Skeletal muscle satellite cell (primary cell): ENCODE data around the gene CLEC4F. TPM values are rescaled to one million over a fixed set of nuclear protein-coding genes. Genes with fewer than 3 reads are reported as not detected.

Experiments
- H3K27me3 ChIP-seq: 2 replicates; pipeline ENCODE4 v1.7.0; 2013; ENCODE audit warnings: low read length; ENCODE audit not compliant: control insufficient read depth, insufficient read depth
- H3K36me3 ChIP-seq: 2 replicates; pipeline ENCODE4 v1.7.0; 2013; ENCODE audit warnings: mild to moderate bottlenecking, control low read depth, low read length; ENCODE audit not compliant: insufficient read depth
- H3K4me1 ChIP-seq: 2 replicates; pipeline ENCODE4 v1.7.0; 2013; ENCODE audit warnings: low read length; ENCODE audit not compliant: control insufficient read depth, insufficient read depth
- H3K4me2 ChIP-seq: 2 replicates; pipeline ENCODE4 v1.7.0; 2013; ENCODE audit warnings: mild to moderate bottlenecking, low read length
- H3K4me3 ChIP-seq: 2 replicates; pipeline ENCODE4 v1.7.0; 2013; ENCODE audit warnings: low read length
- H3K9ac ChIP-seq: 2 replicates; pipeline ENCODE4 v1.7.0; 2013; ENCODE audit warnings: mild to moderate bottlenecking, low read depth, low read length, moderate library complexity
- H3K9me3 ChIP-seq: replicated peaks from 2 replicates; pipeline ENCODE4 v1.7.0; 2013; ENCODE audit warnings: mild to moderate bottlenecking, control low read depth, low read length
- total RNA-seq: library from RNA; depleted of rRNA; stranded (reverse); fragments of >200 nt; gene quantifications from 2 replicates; pipeline ENCODE4 v1.2.3, GENCODE V29; 2012; rRNA removed

CLEC4F gene
- not detected in 2 replicates for total RNA-seq

GRCh38 chr2:70820499-70820898 lies at the start of gene CLEC4F:
TSS of gene CLEC4F (minus strand) at chr2:70820599. CDS start at chr2:70820523, 76 bp downstream.
- Histone ChIP-seq H3K9ac (no peak within 1 kb of the TSS), H3K36me3 (no peaks in the 10 kb centered on the region), H3K4me2 (no peak within 1 kb of the TSS), H3K9me3 (no peaks in the 10 kb centered on the region), H3K4me1 (no peaks in the 10 kb centered on the region), H3K4me3 (no peak within 1 kb of the TSS), H3K27me3 (peaks cover 37% of the 10 kb centered on the region)

DNA sequence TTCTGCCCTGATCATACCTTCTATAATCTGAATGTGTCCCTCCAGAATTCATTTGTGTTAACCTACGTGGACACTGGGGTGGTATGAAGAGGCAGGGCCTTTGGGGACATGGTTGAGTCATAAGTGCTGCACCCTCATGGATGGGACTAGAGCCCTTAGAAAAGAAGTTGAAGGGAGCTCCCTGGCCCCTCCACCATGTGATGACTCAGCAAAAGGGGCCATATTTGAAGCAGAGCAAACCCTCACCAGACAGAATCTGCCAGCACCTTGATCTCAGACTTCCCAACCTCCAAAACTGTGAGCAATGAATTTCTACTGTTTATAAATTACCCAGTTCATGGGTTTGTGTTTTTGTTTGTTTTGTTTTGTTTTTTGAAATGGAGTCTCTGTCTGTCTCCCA lies 48.6 kb upstream of the CLEC4F start:
- no peaks in the 10 kb centered on the region for H3K4me1 ChIP-seq
- no peaks in the 10 kb centered on the region for H3K9me3 ChIP-seq
- H3K4me3 ChIP-seq: no peak overlapping the region
- H3K4me2 ChIP-seq: no peak overlapping the region
- no peaks in the 10 kb centered on the region for H3K36me3 ChIP-seq
- H3K27me3 ChIP-seq: peaks cover 33% of the 10 kb centered on the region
- no peak overlapping the region for H3K9ac ChIP-seq

DNA sequence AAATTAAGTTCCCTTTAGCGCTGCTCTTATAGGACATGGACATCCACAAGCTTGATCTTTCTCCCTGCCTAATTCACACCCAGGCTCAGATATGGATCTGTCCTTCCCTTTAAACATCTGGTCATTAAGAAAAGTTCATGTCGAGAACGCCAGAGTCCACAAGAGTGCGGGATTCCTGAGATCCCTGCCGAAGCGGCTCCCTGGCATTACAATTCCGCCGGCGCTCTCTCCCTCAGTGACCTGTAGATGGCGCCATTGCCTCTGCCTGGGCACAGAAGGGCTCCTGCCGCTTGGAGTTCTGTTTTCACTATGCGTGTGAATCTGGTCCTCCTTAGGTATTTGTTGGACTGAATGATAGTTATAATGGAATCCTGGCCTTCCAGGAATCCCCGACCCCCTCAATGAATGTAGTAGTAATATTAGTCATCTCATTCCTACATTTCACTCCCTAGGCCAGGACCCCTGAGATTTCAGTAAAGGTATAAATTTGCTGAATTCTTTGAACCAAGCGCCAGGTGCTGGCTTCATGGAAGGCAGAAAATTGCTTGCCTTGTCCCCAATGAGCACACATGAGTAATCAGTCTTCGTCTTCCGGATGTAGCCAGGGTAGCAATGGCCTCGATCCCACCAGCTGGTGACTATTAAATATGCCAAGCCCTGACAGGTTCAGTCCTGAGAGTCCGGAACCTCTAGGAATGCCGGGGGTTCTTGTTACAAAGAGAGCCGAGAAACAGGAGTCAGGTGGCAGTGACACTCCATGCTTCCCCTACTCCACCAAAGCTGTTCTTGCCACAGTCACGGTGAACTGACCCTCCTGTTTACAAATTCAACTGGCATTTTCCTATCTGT lies 41.6 kb upstream of the CLEC4F start:
- Histone ChIP-seq H3K4me1 (no peaks in the 10 kb centered on the region), H3K4me2 (peak overlapping the region; percentile 47), H3K9me3 (no peaks in the 10 kb centered on the region), H3K9ac (no peak overlapping the region), H3K36me3 (no peaks in the 10 kb centered on the region), H3K27me3 (peaks cover 61% of the 10 kb centered on the region), H3K4me3 (no peak overlapping the region)

DNA sequence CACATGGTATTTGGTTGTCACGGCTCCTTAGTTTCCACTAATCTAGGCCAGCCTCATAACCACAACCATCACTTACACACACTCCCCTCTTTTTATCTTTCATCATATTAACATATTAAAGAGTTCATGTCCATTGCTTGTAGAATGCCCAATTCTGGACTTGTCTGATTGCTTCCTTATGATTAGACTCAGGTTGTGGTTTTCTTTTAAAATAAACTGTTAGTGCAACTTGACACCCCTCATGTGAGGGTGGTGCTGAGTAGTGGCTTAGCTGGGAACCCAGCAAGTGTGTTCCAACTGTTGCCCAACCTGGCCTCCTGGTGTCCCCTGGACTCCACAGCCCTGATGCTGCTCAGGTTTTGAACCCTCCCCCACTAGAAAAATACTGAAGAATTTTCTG lies 35.3 kb upstream of the CLEC4F start:
- Histone ChIP-seq H3K9me3 (no peaks in the 10 kb centered on the region), H3K9ac (no peak overlapping the region), H3K4me2 (no peak overlapping the region), H3K27me3 (peaks cover 47% of the 10 kb centered on the region), H3K4me1 (no peaks in the 10 kb centered on the region), H3K4me3 (no peak overlapping the region), H3K36me3 (no peaks in the 10 kb centered on the region)

- no peaks in the 10 kb centered on the region for H3K4me1 ChIP-seq
- H3K36me3 ChIP-seq: no peaks in the 10 kb centered on the region
- peaks cover 37% of the 10 kb centered on the region for H3K27me3 ChIP-seq
Measured at GRCh38 chr2:70854411-70854810, 34.0 kb upstream of the CLEC4F start.

GRCh38 chr2:70852824-70853223 lies 32.4 kb upstream of the CLEC4F start:
- peaks cover 33% of the 10 kb centered on the region for H3K27me3 ChIP-seq
- no peaks in the 10 kb centered on the region for H3K36me3 ChIP-seq
- H3K9ac ChIP-seq: no peak overlapping the region
- H3K4me2 ChIP-seq: no peak overlapping the region
- H3K4me3 ChIP-seq: no peak overlapping the region
- H3K4me1 ChIP-seq: no peaks in the 10 kb centered on the region
- no peaks in the 10 kb centered on the region for H3K9me3 ChIP-seq

More at GRCh38 chr2:70854411-70854810, 34.0 kb upstream of the CLEC4F start:
- Histone ChIP-seq H3K9me3 (no peaks in the 10 kb centered on the region), H3K4me3 (no peak overlapping the region), H3K4me2 (no peak overlapping the region), H3K9ac (no peak overlapping the region)

DNA sequence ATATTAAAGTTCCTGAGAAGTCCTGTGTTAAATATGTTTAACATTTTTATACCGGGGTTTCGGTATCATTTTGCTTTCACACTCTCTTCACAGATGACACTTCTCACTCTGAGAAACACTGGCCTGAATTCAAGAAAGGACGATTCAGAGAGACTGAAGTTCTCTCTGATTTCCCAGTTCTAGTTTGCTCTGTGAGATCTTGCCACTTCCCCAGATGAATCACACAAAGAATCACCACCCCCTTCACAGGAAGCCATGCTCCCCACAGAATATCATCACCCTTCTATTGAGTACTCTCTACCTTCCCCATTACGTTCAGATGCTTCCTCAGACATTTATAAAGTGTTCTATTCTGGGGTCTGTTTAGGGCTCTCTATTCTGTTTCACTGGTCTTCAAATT lies 31.3 kb upstream of the CLEC4F start:
- Histone ChIP-seq H3K4me1 (no peaks in the 10 kb centered on the region), H3K9me3 (no peaks in the 10 kb centered on the region), H3K4me3 (no peak overlapping the region)

DNA sequence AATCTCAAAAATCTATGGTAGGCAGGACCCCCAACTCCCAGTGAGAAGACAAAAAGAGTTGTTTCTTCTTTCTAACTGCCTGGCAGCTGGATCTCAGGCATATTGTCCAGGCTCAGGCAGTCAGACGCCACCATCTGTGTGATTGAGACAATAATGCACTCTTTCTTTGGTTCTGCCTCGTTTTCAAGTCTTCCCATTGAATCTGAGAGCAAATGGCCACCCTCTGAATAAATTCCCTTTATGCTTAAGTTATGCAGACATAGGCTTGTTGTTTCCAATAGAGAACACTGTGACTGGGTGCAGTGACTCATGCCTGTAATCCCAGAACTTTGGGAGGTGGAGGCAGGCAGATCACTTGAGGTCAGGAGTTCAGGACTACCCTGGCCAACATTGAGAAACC lies 30.5 kb upstream of the CLEC4F start:
- Histone ChIP-seq H3K27me3 (peaks cover 24% of the 10 kb centered on the region), H3K4me3 (no peak overlapping the region), H3K4me1 (no peaks in the 10 kb centered on the region), H3K9ac (no peak overlapping the region), H3K4me2 (no peak overlapping the region), H3K9me3 (no peaks in the 10 kb centered on the region), H3K36me3 (no peaks in the 10 kb centered on the region)

More for the DNA sequence above, 31.3 kb upstream of the CLEC4F start:
- Histone ChIP-seq H3K4me2 (no peak overlapping the region), H3K27me3 (peaks cover 26% of the 10 kb centered on the region), H3K36me3 (no peaks in the 10 kb centered on the region), H3K9ac (no peak overlapping the region)

DNA sequence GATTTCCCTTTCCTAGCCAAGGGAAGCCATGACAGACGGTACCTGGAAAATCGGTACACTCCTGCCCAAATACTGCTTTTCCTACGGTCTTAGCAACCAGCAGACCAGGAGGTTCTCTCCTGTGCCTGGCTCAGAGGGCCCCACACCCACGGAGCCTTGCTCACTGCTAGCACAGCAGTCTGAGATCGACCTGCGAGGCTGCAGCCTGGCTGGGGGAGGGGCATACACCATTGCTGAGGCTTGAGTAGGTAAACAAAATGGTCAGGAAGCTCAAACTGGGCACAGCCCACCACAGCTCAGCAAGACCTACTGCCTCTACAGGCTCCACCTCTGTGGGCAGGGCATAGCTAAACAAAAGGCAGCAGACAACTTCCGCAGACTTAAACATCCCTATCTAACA lies 22.0 kb upstream of the CLEC4F start:
- no peaks in the 10 kb centered on the region for H3K36me3 ChIP-seq
- H3K4me1 ChIP-seq: no peaks in the 10 kb centered on the region
- H3K9me3 ChIP-seq: no peaks in the 10 kb centered on the region
- no peak overlapping the region for H3K9ac ChIP-seq
- no peak overlapping the region for H3K4me2 ChIP-seq
- no peak overlapping the region for H3K4me3 ChIP-seq
- peaks cover 4% of the 10 kb centered on the region for H3K27me3 ChIP-seq

GRCh38 chr2:70837980-70838925 lies 17.9 kb upstream of the CLEC4F start:
- Histone ChIP-seq H3K27me3 (peaks cover 14% of the 10 kb centered on the region), H3K4me3 (no peak overlapping the region), H3K36me3 (no peaks in the 10 kb centered on the region), H3K9me3 (no peaks in the 10 kb centered on the region), H3K4me1 (no peaks in the 10 kb centered on the region), H3K4me2 (no peak overlapping the region), H3K9ac (no peak overlapping the region)

GRCh38 chr2:70835643-70836042 lies 15.2 kb upstream of the CLEC4F start, which contains the start of gene CD207:
TSS of gene CD207 (minus strand) at chr2:70835816. CDS start at chr2:70835776, 40 bp downstream.
- Histone ChIP-seq H3K4me3 (no peak within 1 kb of the TSS), H3K4me1 (no peaks in the 10 kb centered on the region), H3K27me3 (peaks cover 19% of the 10 kb centered on the region)

More at GRCh38 chr2:70835643-70836042, 15.2 kb upstream of the CLEC4F start, which contains the start of gene CD207:
- H3K4me2 ChIP-seq: no peak within 1 kb of the TSS
- no peaks in the 10 kb centered on the region for H3K9me3 ChIP-seq
- no peaks in the 10 kb centered on the region for H3K36me3 ChIP-seq
- no peak within 1 kb of the TSS for H3K9ac ChIP-seq
